GM06990 (cell line): ENCODE results near the gene SUGCT.

Experiments
- DNase-seq: peaks from one replicate; pipeline ENCODE4 v3.0.0-alpha.2; 2011; ENCODE audit not compliant: insufficient read length; ENCODE audit errors: extremely low read depth
- H3K27me3 ChIP-seq: replicated peaks from 2 replicates; pipeline ENCODE4 v1.6.0; 2011; ENCODE audit warnings: low read length; ENCODE audit not compliant: control insufficient read depth, insufficient read depth
- H3K36me3 ChIP-seq: 2 replicates; pipeline ENCODE4 v1.5.1; 2011; ENCODE audit warnings: low read length; ENCODE audit not compliant: control insufficient read depth, insufficient read depth
- H3K4me3 ChIP-seq: replicated peaks from 2 replicates; pipeline ENCODE4 v1.5.1; 2011; ENCODE audit warnings: low read depth, mild to moderate bottlenecking, control low read depth, low read length
- CTCF ChIP-seq: IDR thresholded peaks from 2 replicates; pipeline ENCODE4 v1.5.1; 2011; ENCODE audit warnings: low read length, control low read depth, mild to moderate bottlenecking, inconsistent platforms; ENCODE audit not compliant: insufficient read depth, poor library complexity, severe bottlenecking

The SUGCT gene

GRCh38 chr7:40700653-40701421, 566.0 kb downstream of the SUGCT start:
- no peak for DNase-seq
- H3K4me3 ChIP-seq: no peak overlapping the region
- no peaks in the 10 kb centered on the region for H3K36me3 ChIP-seq
- H3K27me3 ChIP-seq: no peaks in the 10 kb centered on the region
- no peak for TF ChIP-seq CTCF

- no peak overlapping the region for H3K4me3 ChIP-seq
- DNase-seq: no peak
- no peak for TF ChIP-seq CTCF
- H3K27me3 ChIP-seq: no peaks in the 10 kb centered on the region
- no peaks in the 10 kb centered on the region for H3K36me3 ChIP-seq
These were observed 567.2 kb downstream of the SUGCT start for GRCh38 chr7:40701836-40702551.

- Histone ChIP-seq H3K27me3 (no peaks in the 10 kb centered on the region), H3K36me3 (no peaks in the 10 kb centered on the region), H3K4me3 (no peak overlapping the region)
- no peak for DNase-seq
- TF ChIP-seq CTCF: no peak
These were observed 569.4 kb downstream of the SUGCT start for GRCh38 chr7:40704172-40704571.

GRCh38 chr7:40706829-40707228, 572.0 kb downstream of the SUGCT start:
- no peaks in the 10 kb centered on the region for H3K27me3 ChIP-seq
- no peaks in the 10 kb centered on the region for H3K36me3 ChIP-seq
- H3K4me3 ChIP-seq: no peak overlapping the region
- TF ChIP-seq CTCF: no peak
- DNase-seq: no peak

GRCh38 chr7:40709062-40709964, 574.5 kb downstream of the SUGCT start:
- no peak for DNase-seq
- H3K27me3 ChIP-seq: no peaks in the 10 kb centered on the region
- H3K36me3 ChIP-seq: no peaks in the 10 kb centered on the region
- no peak for TF ChIP-seq CTCF
- H3K4me3 ChIP-seq: no peak overlapping the region
